ENCODE results near the gene ZNF785. TPM values are rescaled to one million over a fixed set of nuclear protein-coding genes. Genes with fewer than 3 reads are reported as not detected.

Gene ZNF785
- total RNA-seq, 1 experiment from 2014 or later, result 16.0 TPM

GRCh38 chr16:30585400-30586191 is at the start of gene ZNF785 (continued):
- TF ChIP-seq USF1 (CRISPR knock-in tag; IDR thresholded peaks at IDR 0.05) (peak; percentile 80), SP1 (CRISPR knock-in tag; conservative IDR thresholded peaks at IDR 0.05) (peak; percentile 87), TP53 (CRISPR knock-in tag; IDR thresholded peaks at IDR 0.05) (peak; percentile 75; the same call in 1 of the 2 replicates), ZNF121 (CRISPR knock-in tag; IDR thresholded peaks at IDR 0.05) (peak; percentile 74; the same call in 1 of the 2 replicates), SMAD3 (CRISPR knock-in tag; IDR thresholded peaks at IDR 0.05; ENCODE audit: borderline replicate concordance) (peak; percentile 98), CREM (CRISPR knock-in tag; IDR thresholded peaks at IDR 0.05) (peak; percentile 88), GRHL2 (CRISPR knock-in tag; IDR thresholded peaks at IDR 0.05; ENCODE audit: insufficient replicate concordance, severe bottlenecking) (no peak), FOXP1 (CRISPR knock-in tag; IDR thresholded peaks at IDR 0.05; ENCODE audit: borderline replicate concordance) (peak; percentile 84; the same call in 1 of the 2 replicates), FOXK1 (CRISPR knock-in tag; IDR thresholded peaks at IDR 0.05) (peak; percentile 98), HMGXB4 (CRISPR knock-in tag; IDR thresholded peaks at IDR 0.05) (peak; percentile 96), SMAD4 (CRISPR knock-in tag; IDR thresholded peaks at IDR 0.05) (peak; percentile 78), ZNF512 (CRISPR knock-in tag; IDR thresholded peaks at IDR 0.05; ENCODE audit: borderline replicate concordance) (no peak), RELA (CRISPR knock-in tag; IDR thresholded peaks at IDR 0.05; ENCODE audit: borderline replicate concordance) (no peak), GABPB1 (CRISPR knock-in tag; IDR thresholded peaks at IDR 0.05) (no peak), SOX15 (CRISPR knock-in tag; IDR thresholded peaks at IDR 0.05) (no peak), JUN (CRISPR knock-in tag; IDR thresholded peaks at IDR 0.05) (peak; percentile 82; the same call in 1 of the 2 replicates), ZNF425 (CRISPR knock-in tag; conservative IDR thresholded peaks at IDR 0.05) (no peak), ESRRA (CRISPR knock-in tag; IDR thresholded peaks at IDR 0.05; ENCODE audit: borderline replicate concordance) (0 out of 2 replicates have a peak, but pooled peaks have one; percentile 28), MXD4 (CRISPR knock-in tag; IDR thresholded peaks at IDR 0.05; ENCODE audit: borderline replicate concordance) (no peak), EMX1 (CRISPR knock-in tag; IDR thresholded peaks at IDR 0.05) (no peak), JAZF1 (CRISPR knock-in tag; IDR thresholded peaks at IDR 0.05) (no peak), ZNF532 (CRISPR knock-in tag; IDR thresholded peaks at IDR 0.05; ENCODE audit: borderline replicate concordance) (no peak), AFF4 (CRISPR knock-in tag; IDR thresholded peaks at IDR 0.05; ENCODE audit: borderline replicate concordance) (no peak), NR1H2 (CRISPR knock-in tag; IDR thresholded peaks at IDR 0.05) (peak; percentile 62; the same call in 1 of the 2 replicates)
